H1 (cell line): ENCODE data around the gene POMP. TPM values are rescaled to one million over a fixed set of nuclear protein-coding genes. Genes with fewer than 3 reads are reported as not detected.

Experiments used
- CTCF ChIA-PET: fragments of 300-600 bp; sonication (Branson Sonifier 250); formaldehyde crosslinking; loops from one replicate; lab custom pipeline; 2021; ENCODE audit not compliant: partially characterized antibody; lab: Charles Lee
- POLR2A ChIA-PET: fragments of 300-600 bp; sonication (Branson Sonifier 250); formaldehyde crosslinking; loops from one replicate; lab custom pipeline; 2021; ENCODE audit warnings: inconsistent platforms; ENCODE audit not compliant: partially characterized antibody; lab: Charles Lee
- DNase-seq, 2 experiments: peaks; one replicate each; pipeline versions ENCODE4 v3.0.0 to v3.0.0-alpha.2; 2010 to 2022; ENCODE audit warnings: low spot score in 2 of 2, low read depth in 1 of 2, mixed read lengths in 1 of 2
- FAIRE-seq: peaks from 2 replicates; lab custom pipeline; 2011; peaks lifted over from hg19 to GRCh38; lab: Jason Lieb, UNC
- H2AFZ ChIP-seq: 2 replicates; pipeline ENCODE4 v1.8.1; 2012; ENCODE audit warnings: low read length, inconsistent platforms
- H2AK5ac ChIP-seq: 2 replicates; pipeline ENCODE4 v1.6.1; 2013; ENCODE audit warnings: low read depth, low read length
- H2BK120ac ChIP-seq: replicated peaks from 2 replicates; pipeline ENCODE3; 2013; ENCODE audit warnings: low read depth, low read length, inconsistent platforms
- H2BK12ac ChIP-seq: 2 replicates; pipeline ENCODE4 v1.6.1; 2013; ENCODE audit warnings: low read depth, low read length
- H2BK15ac ChIP-seq: 2 replicates; pipeline ENCODE4 v1.6.1; 2013; ENCODE audit warnings: low read length
- H2BK20ac ChIP-seq: 2 replicates; pipeline ENCODE4 v1.6.1; 2013; ENCODE audit warnings: low read length
- H2BK5ac ChIP-seq: 2 replicates; pipeline ENCODE4 v1.6.1; 2013; ENCODE audit warnings: low read depth, low read length
- H3K14ac ChIP-seq: 2 replicates; pipeline ENCODE4 v1.6.1; 2013; ENCODE audit warnings: inconsistent platforms; ENCODE audit not compliant: insufficient read length
- H3K18ac ChIP-seq: 2 replicates; pipeline ENCODE4 v1.6.1; 2013; ENCODE audit warnings: low read length; ENCODE audit errors: extremely low read depth
- H3K23ac ChIP-seq: 2 replicates; pipeline ENCODE4 v1.6.1; 2013; ENCODE audit warnings: inconsistent platforms; ENCODE audit not compliant: insufficient read length
- H3K23me2 ChIP-seq: 2 replicates; pipeline ENCODE4 v1.6.1; 2013; ENCODE audit warnings: low read depth, low read length
- H3K27ac ChIP-seq: 2 replicates; pipeline ENCODE4 v1.6.1; 2011; ENCODE audit warnings: low read depth, low read length, inconsistent platforms
- H3K27me3 ChIP-seq, 4 experiments: replicated peaks in 1 of 4; 1 replicate in 1 of 4; 2 replicates in 3 of 4; pipeline versions ENCODE4 v1.6.1 to v1.8.1; 2011 to 2013; ENCODE audit warnings: low read length in 3 of 4, mild to moderate bottlenecking in 3 of 4, inconsistent platforms in 2 of 4, mixed read lengths in 2 of 4, moderate library complexity in 1 of 4; ENCODE audit not compliant: control insufficient read depth in 3 of 4, insufficient read depth in 3 of 4; ENCODE audit errors: extremely low read depth in 1 of 4
- H3K36me3 ChIP-seq, 4 experiments: 2 replicates each; pipeline versions ENCODE4 v1.6.1 to v1.8.1; 2011 to 2013; ENCODE audit warnings: mild to moderate bottlenecking in 4 of 4, low read length in 3 of 4, moderate library complexity in 2 of 4, control low read depth in 1 of 4, inconsistent platforms in 1 of 4; ENCODE audit not compliant: insufficient read depth in 4 of 4, control insufficient read depth in 2 of 4
- H3K4ac ChIP-seq: replicated peaks from 2 replicates; pipeline ENCODE3; 2013; ENCODE audit warnings: low read length, low read depth, mixed read lengths, inconsistent platforms; ENCODE audit not compliant: insufficient read length
- H3K4me1 ChIP-seq, 4 experiments: replicated peaks in 1 of 4; 1 replicate in 1 of 4; 2 replicates in 3 of 4; pipeline versions ENCODE4 v1.6.1 to v1.8.1; 2011 to 2013; ENCODE audit warnings: low read length in 3 of 4, inconsistent platforms in 2 of 4, mixed read lengths in 1 of 4; ENCODE audit not compliant: insufficient read depth in 4 of 4, control insufficient read depth in 3 of 4
- H3K4me2 ChIP-seq, 2 experiments: 2 replicates each; pipeline versions ENCODE4 v1.6.1 to v1.8.1; 2011 to 2013; ENCODE audit warnings: low read depth in 2 of 2, low read length in 2 of 2, control low read depth in 1 of 2, inconsistent platforms in 1 of 2, mild to moderate bottlenecking in 1 of 2; ENCODE audit not compliant: insufficient read depth in 1 of 2
- H3K4me3 ChIP-seq, 4 experiments: fragments of 200-600, 300-600 bp in 1 of 4; sonication (generic), shearing (Covaris generic), sonication (Bioruptor Twin) in 1 of 4; 2 replicates each; pipeline versions ENCODE4 v1.5.1 to v1.8.1; 2011 to 2016; ENCODE audit warnings: low read length in 4 of 4, low read depth in 3 of 4, control low read depth in 2 of 4, inconsistent platforms in 2 of 4, mild to moderate bottlenecking in 2 of 4, mixed read lengths in 1 of 4, moderate library complexity in 1 of 4; ENCODE audit not compliant: insufficient read depth in 2 of 4; ENCODE audit errors: extremely low read depth in 1 of 4
- H3K56ac ChIP-seq: replicated peaks from 2 replicates; pipeline ENCODE3; 2013; ENCODE audit warnings: low read depth, mild to moderate bottlenecking, mixed read lengths, low read length, inconsistent platforms; ENCODE audit not compliant: insufficient read length
- H3K79me1 ChIP-seq: 2 replicates; pipeline ENCODE4 v1.6.1; 2013; ENCODE audit warnings: low read depth, low read length, control low read depth
- H3K79me2 ChIP-seq, 2 experiments: 2 replicates each; pipeline versions ENCODE4 v1.6.1 to v1.8.1; 2012 to 2013; ENCODE audit warnings: low read length in 2 of 2, mild to moderate bottlenecking in 2 of 2, inconsistent platforms in 1 of 2; ENCODE audit not compliant: insufficient read depth in 2 of 2, control insufficient read depth in 1 of 2
- H3K9ac ChIP-seq, 4 experiments: replicated peaks in 1 of 4; 1 replicate in 1 of 4; 2 replicates in 3 of 4; pipeline versions ENCODE4 v1.6.1 to v1.8.1; 2011 to 2013; ENCODE audit warnings: low read depth in 3 of 4, low read length in 3 of 4, control low read depth in 2 of 4, mild to moderate bottlenecking in 2 of 4, moderate library complexity in 2 of 4, inconsistent platforms in 1 of 4; ENCODE audit errors: extremely low read depth in 1 of 4
- H3K9me3 ChIP-seq, 2 experiments: 2 replicates each; pipeline versions ENCODE4 v1.6.1 to v1.8.1; 2012 to 2013; ENCODE audit warnings: mild to moderate bottlenecking in 2 of 2, moderate library complexity in 2 of 2, control low read depth in 1 of 2, inconsistent platforms in 1 of 2, low read depth in 1 of 2, low read length in 1 of 2, mixed read lengths in 1 of 2; ENCODE audit not compliant: insufficient read depth in 2 of 2
- H4K20me1 ChIP-seq, 2 experiments: replicated peaks in 1 of 2; 2 replicates each; pipeline versions ENCODE3 to v1.8.1; 2011 to 2013; ENCODE audit warnings: inconsistent platforms in 2 of 2, low read length in 2 of 2, mild to moderate bottlenecking in 1 of 2; ENCODE audit not compliant: insufficient read depth in 2 of 2, control insufficient read depth in 1 of 2
- H4K5ac ChIP-seq: 2 replicates; pipeline ENCODE4 v1.6.1; 2013; ENCODE audit warnings: low read length, low read depth, mixed read lengths, inconsistent platforms; ENCODE audit not compliant: insufficient read length
- H4K8ac ChIP-seq: 2 replicates; pipeline ENCODE4 v1.8.0; 2013; ENCODE audit warnings: mild to moderate bottlenecking, moderate library complexity, low read length, inconsistent platforms; ENCODE audit not compliant: insufficient read depth; ENCODE audit errors: extremely low read depth
- H4K91ac ChIP-seq: replicated peaks from 2 replicates; pipeline ENCODE3; 2013; ENCODE audit warnings: low read length, mixed read lengths, inconsistent platforms; ENCODE audit not compliant: insufficient read length
- POU5F1 ChIP-seq: IDR thresholded peaks from 2 replicates; pipeline ENCODE4 v1.6.1; 2011; ENCODE audit warnings: low read depth, mild to moderate bottlenecking, low read length, moderate library complexity
- RXRA ChIP-seq: IDR thresholded peaks from 2 replicates; pipeline ENCODE4 v1.6.1; 2011; ENCODE audit warnings: low read depth, mild to moderate bottlenecking, low read length, moderate library complexity; ENCODE audit not compliant: insufficient read depth
- SAP30 ChIP-seq: fragments of 300-600 bp; sonication (generic); IDR thresholded peaks from 2 replicates; pipeline ENCODE4 v1.7.1; 2012; ENCODE audit warnings: low read length, moderate library complexity, mild to moderate bottlenecking, inconsistent platforms; ENCODE audit not compliant: insufficient read depth, insufficient replicate concordance
- SIRT6 ChIP-seq: IDR thresholded peaks from one replicate; pipeline ENCODE4 v1.7.1; 2012; ENCODE audit warnings: low read length, inconsistent platforms
- WGBS, 2 experiments: shearing (Covaris generic) in 1 of 2; methylation state at CpG; one replicate each; pipeline versions ENCODE4 v1.1.6 to v1.1.7; 2013 to 2015; ENCODE audit warnings: low lambda C conversion rate in 2 of 2, mixed read lengths in 2 of 2, inconsistent platforms in 1 of 2, low coverage in 1 of 2, missing lambda C conversion rate in 1 of 2; ENCODE audit not compliant: insufficient replicate concordance in 2 of 2, insufficient coverage in 1 of 2, insufficient read length in 1 of 2; ENCODE audit errors: extremely low coverage in 1 of 2, missing lambda C conversion rate in 1 of 2; 5-methylcytosine and 5-hydroxymethylcytosine counted together
- polyA plus RNA-seq, 7 experiments: library from polyadenylated mRNA; depleted of rRNA in 3 of 7; stranded (reverse) in 5 of 7; unstranded in 2 of 7; fragments of >200 nt in 5 of 7; fragments of 200-250 nt in 2 of 7; gene quantifications; 1 replicate in 5 of 7; 2 replicates in 1 of 7; 4 replicates in 1 of 7; pipeline versions ENCODE4 v1.2.1 to v1.2.3, GENCODE V29; 2011 to 2013; ENCODE audit warnings: missing spikeins in 2 of 7, mixed read lengths in 2 of 7
- total RNA-seq: library from RNA; stranded (reverse); fragmentation: NEBNext Ultra II Directional; extraction: Animal tissue kit (Norgen Biotek cat#: 25700); gene quantifications from 2 replicates; pipeline ENCODE4 v1.2.1, GENCODE V29; 2021

The POMP gene
- total and polyA plus RNA-seq, 2 of the 8 experiments (the other 6 are each of a cell fraction or from before 2014, with no cell fraction given): 38.4 to 115 TPM

DNA sequence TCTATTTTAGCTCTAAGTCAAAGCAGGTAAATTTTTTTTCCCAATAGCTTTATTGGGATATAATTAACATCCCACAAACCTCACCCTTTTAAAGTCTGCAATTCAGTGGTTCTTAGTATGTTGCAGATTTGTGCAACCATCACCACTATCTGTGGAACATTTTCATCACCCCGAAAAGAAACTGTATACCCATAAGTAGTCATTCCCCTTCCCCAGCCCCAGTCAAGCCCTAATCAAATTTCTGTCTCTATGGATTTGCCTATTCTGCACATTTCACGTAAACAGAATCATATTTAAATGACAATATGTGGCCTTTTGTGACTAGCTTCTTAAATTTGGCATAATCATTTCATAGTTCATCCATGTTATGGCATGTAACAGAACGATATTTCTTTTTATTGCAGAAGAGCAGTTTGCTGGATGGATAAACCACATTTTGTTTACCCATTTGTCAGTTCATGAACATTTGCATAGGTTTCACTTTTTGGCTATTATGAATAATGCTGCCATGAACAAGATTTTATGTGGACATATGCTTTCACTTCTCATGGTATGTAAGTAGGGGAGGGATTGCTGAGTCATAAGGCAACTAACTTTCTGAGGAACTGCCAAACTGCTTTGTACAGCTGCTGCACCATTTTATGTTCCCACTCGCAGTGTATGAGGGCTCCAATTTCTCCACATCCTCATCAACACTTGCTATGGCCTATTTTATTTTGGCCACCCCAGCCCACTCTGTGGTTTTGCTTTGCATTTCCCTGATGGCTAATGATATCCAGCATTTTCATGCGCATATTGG, 48.9 kb downstream of the POMP start:
- Histone ChIP-seq H2BK15ac (no peak overlapping the region), H2BK120ac (no peak overlapping the region), H3K27ac (no peak overlapping the region), H2AK5ac (no peak overlapping the region), H3K4me2 (no peak overlapping the region), H4K8ac (no peak overlapping the region), H2AFZ (no peak overlapping the region)
- TF ChIP-seq POU5F1: no peak
- TF ChIP-seq SIRT6: no peak
- TF ChIP-seq RXRA: no peak
- TF ChIP-seq SAP30: no peak
- TF ChIP-seq, all 59 proteins: peak for 0
- H3K4me3 ChIP-seq: no peak overlapping the region
- H3K9ac ChIP-seq: no peak overlapping the region
- H2BK12ac ChIP-seq: no peak overlapping the region
- H3K4ac ChIP-seq: no peak overlapping the region
- H3K23me2 ChIP-seq: no peaks in the 10 kb centered on the region
- no peak overlapping the region for H3K14ac ChIP-seq
- DNase-seq: no peak
- no peak overlapping the region for H2BK20ac ChIP-seq
- ChIA-PET POLR2A (no interaction called here), CTCF (no interaction called here)
- H3K79me1 ChIP-seq: no peaks in the 10 kb centered on the region
- no peak overlapping the region for H3K23ac ChIP-seq
- no peak overlapping the region for H3K56ac ChIP-seq
- H3K27me3 ChIP-seq: no peaks in the 10 kb centered on the region
- H3K18ac ChIP-seq: no peak overlapping the region
- no peak for FAIRE-seq
- no peak overlapping the region for H4K5ac ChIP-seq
- no peaks in the 10 kb centered on the region for H3K79me2 ChIP-seq
- no peaks in the 10 kb centered on the region for H3K4me1 ChIP-seq
- no peaks in the 10 kb centered on the region for H3K9me3 ChIP-seq
- H2BK5ac ChIP-seq: no peak overlapping the region
- no peaks in the 10 kb centered on the region for H3K36me3 ChIP-seq
- 86% methylated on average over 5 of the region's 5 CpGs; no CpG with 5 or more reads in 1 of the 2 experiments for WGBS, 2 experiments
- H4K91ac ChIP-seq: no peak overlapping the region
- no peaks in the 10 kb centered on the region for H4K20me1 ChIP-seq
